Measurements from ENCODE around the gene FAM110D.

The FAM110D gene

DNA sequence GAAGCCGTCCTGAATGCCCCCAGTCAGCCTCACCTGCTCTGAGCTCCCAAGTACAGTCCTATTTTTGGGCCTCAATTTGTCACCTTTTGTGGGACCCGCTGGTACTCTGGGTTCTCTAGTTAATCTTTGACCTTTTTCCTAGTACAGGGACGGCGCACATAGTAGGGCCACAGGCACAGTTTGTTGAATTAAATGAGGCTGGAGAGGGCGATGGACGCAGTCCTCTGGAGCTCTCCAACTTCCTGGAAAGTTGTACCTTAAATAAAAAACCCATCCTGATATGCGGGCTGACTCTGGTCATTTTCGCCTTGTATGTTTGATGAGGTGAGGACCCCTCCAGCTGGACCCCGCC lies 4.8 kb downstream of the FAM110D start:
- Histone ChIP-seq H3K4me1 (ENCODE audit: insufficient read depth, low read length) (peaks cover 27% of the 10 kb centered on the region), H3K9me3 (ENCODE audit: control insufficient read depth, insufficient read depth, low read length) (no peaks in the 10 kb centered on the region), H3K9ac (ENCODE audit: low read depth, low read length) (peak overlapping the region; percentile 46; the same call in 1 of the 2 replicates), H3K36me3 (ENCODE audit: insufficient read depth, low read length) (no peaks in the 10 kb centered on the region)

DNA sequence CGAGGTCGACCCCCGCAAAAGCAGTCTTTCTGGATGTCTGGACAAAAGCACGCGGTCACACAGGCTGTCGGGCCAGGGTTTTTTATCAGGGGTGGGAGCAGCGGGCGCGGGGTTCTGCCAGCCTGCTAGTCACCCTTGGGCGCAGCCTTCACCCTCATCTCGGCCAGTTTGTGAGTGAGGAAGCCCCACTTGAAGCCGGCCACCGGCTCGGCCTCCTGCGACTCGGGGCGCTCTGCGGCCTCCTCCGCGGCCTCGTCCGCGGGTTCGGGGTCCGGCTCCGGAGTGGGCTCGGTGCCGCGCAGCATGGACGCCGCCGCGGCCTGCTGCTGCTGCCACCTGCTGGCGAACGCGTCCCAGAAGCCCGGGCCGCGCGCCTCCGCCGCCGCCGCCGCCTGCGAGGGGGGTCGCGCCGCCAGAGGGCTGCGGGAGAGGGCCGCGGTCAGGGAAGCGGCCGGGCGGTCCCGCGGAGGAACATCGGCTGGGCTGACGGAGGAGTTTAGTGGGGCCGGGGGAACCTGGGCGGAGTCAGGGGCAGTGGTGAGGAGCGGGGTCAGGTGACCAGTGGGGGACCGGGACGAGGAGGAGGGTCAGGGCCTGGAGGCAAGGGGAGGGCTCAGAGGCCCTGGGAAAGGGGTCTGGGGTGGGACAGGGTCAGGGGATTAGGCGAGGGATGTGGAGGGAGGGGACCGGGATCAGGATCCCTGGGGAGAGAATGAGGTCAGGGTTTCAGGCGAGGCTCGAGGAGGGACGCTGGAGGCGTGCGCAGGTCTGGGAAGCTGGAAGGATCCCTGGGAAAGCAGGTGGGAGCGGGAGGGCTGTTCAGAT lies 5.4 kb downstream of the FAM110D start:
- no peaks in the 10 kb centered on the region for H3K36me3 ChIP-seq (ENCODE audit: insufficient read depth, low read length)
- peak overlapping the region; percentile 46 for H3K9ac ChIP-seq (ENCODE audit: low read depth, low read length)
- H3K9me3 ChIP-seq (ENCODE audit: control insufficient read depth, insufficient read depth, low read length), result no peaks in the 10 kb centered on the region
- peaks cover 22% of the 10 kb centered on the region for H3K4me1 ChIP-seq (ENCODE audit: insufficient read depth, low read length)

DNA sequence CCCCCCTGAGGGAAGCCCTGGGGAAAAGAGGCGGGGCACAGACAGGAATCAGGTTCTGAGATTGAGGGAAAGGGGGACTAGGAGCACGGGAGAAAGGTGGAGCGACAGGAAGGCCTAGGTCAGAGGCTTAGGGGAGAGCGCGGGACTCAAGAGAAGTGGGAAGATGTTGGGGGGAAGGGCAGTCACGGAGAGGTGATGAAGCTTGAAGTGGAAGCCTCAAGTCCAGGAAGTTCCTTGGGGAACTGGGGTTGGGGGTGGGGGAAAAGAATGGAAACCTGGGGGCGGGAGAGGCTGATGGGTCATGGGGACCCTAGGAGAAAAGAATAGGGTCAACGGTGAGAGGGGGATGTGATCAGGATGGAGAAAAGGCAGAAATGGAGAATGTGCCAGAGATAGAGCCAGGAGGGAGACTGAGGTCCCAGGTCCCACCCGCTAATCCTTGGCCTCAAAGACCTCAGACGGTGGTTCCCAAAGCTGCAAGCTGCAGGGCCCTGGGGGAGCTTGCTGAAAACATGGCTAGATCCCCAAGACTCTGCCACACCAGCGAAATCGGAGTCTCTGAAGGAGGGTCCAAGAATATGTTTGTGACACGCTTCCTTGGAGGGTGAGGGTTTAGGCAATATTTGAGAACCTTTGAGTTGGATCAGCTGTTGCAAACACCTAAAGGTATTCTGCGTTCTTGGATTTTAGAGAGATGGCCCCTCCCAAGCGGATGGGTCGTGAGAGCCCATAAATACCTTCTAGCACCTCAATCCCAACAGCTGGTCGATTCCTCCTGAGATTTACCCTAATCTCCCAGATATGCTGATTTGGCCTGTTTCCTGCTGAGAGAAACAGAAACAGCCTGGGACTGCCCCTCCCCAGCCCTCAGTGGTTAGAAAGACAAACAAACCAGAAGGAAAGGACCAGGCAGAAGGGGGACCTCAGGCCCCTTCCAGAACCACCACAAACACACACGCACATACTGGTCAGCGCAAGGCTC lies 6.3 kb downstream of the FAM110D start:
- H3K9me3 ChIP-seq (ENCODE audit: control insufficient read depth, insufficient read depth, low read length), result no peaks in the 10 kb centered on the region
- peak overlapping the region; percentile 46 for H3K9ac ChIP-seq (ENCODE audit: low read depth, low read length)
- peaks cover 19% of the 10 kb centered on the region for H3K4me1 ChIP-seq (ENCODE audit: insufficient read depth, low read length)
- no peaks in the 10 kb centered on the region for H3K36me3 ChIP-seq (ENCODE audit: insufficient read depth, low read length)

DNA sequence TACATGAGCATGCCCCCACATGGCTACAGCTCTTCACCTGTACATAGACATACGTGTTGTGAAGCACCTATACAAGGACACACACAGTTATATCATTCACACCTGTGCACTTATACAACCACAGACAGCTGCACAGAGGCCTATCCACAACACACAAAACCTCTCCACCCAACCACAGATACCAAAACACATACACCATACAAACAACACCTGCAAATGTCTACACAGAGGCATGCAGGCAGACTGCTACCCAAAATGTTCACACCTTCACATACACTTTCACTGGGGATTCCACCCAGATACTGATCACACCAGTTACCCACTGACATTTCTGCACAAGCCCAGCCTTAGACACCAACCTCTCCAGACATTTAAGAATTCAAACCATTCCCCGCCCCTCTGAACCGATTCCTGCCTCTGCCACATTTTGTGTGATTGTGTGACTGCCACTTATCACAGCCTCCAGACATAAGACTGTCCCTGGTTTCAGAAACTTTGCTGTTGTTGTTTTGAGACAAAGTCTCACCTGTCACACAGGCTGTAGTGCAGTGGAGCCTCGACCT lies 7.9 kb downstream of the FAM110D start:
- Histone ChIP-seq H3K9ac (ENCODE audit: low read depth, low read length) (no peak overlapping the region), H3K36me3 (ENCODE audit: insufficient read depth, low read length) (no peaks in the 10 kb centered on the region), H3K9me3 (ENCODE audit: control insufficient read depth, insufficient read depth, low read length) (no peaks in the 10 kb centered on the region), H3K4me1 (ENCODE audit: insufficient read depth, low read length) (peaks cover 11% of the 10 kb centered on the region)

- no peaks in the 10 kb centered on the region for H3K36me3 ChIP-seq (ENCODE audit: insufficient read depth, low read length)
- H3K4me1 ChIP-seq (ENCODE audit: insufficient read depth, low read length), result peaks cover 11% of the 10 kb centered on the region
- no peaks in the 10 kb centered on the region for H3K9me3 ChIP-seq (ENCODE audit: control insufficient read depth, insufficient read depth, low read length)
These were observed 9.7 kb downstream of the FAM110D start, which contains the start of gene C1orf232 for GRCh38 chr1:26168410-26169197. TSS of gene C1orf232 (minus strand) at chr1:26168963. CDS start at chr1:26168499, 464 bp downstream.

GRCh38 chr1:26169198-26169554 lies 10.3 kb downstream of the FAM110D start:
- no peaks in the 10 kb centered on the region for H3K9me3 ChIP-seq (ENCODE audit: control insufficient read depth, insufficient read depth, low read length)
- no peaks in the 10 kb centered on the region for H3K36me3 ChIP-seq (ENCODE audit: insufficient read depth, low read length)
- H3K4me1 ChIP-seq (ENCODE audit: insufficient read depth, low read length), result peaks cover 11% of the 10 kb centered on the region
- no peak overlapping the region; the same call in 1 of the 2 replicates for H3K9ac ChIP-seq (ENCODE audit: low read depth, low read length)

More at GRCh38 chr1:26168410-26169197, 9.7 kb downstream of the FAM110D start, which contains the start of gene C1orf232:
- H3K9ac ChIP-seq (ENCODE audit: low read depth, low read length), result peak within 1 kb of the TSS; percentile 98

DNA sequence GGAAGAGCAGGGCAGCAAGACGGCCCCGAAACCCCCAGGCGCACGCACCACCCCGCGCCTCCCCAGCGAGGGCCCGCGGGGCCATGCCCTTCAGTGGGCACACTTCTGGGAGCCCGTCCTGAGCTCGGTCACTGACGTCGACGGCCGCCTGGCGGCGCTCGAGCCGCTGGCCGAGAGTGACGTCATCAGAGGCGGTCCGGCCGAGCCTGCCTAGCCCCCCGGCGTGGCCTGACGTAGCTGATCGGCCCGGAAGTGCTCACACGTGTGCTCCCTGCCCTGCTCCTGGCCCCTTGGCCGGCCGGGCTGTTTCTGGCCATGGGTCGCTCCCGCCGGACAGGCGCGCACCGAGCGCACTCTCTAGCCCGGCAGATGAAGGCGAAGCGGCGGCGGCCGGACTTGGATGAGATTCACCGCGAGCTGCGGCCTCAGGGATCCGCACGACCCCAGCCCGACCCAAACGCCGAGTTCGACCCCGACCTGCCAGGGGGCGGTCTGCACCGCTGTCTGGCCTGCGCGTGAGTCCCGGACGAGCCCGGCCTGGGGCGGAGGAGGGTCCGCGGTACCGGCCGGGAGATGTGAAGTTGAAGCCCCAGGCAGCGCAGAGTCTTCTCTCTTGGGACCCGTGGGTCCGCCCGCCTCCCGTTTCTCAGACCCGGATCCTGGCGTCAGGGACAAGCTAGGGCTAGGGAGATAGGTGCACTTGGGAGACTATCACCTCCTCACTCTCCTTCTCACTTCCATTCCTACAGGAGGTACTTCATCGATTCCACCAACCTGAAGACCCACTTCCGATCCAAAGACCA lies 11.0 kb downstream of the FAM110D start, which contains the start of gene ZNF593:
ZNF593 (plus strand) TSS at position 240 of the 803 bp plus-strand sequence; CDS start at position 316, 76 bp downstream.
- Histone ChIP-seq H3K36me3 (ENCODE audit: insufficient read depth, low read length) (no peaks in the 10 kb centered on the region), H3K9me3 (ENCODE audit: control insufficient read depth, insufficient read depth, low read length) (no peaks in the 10 kb centered on the region), H3K4me1 (ENCODE audit: insufficient read depth, low read length) (peaks cover 11% of the 10 kb centered on the region), H3K9ac (ENCODE audit: low read depth, low read length) (peak within 1 kb of the TSS; percentile 98)

DNA sequence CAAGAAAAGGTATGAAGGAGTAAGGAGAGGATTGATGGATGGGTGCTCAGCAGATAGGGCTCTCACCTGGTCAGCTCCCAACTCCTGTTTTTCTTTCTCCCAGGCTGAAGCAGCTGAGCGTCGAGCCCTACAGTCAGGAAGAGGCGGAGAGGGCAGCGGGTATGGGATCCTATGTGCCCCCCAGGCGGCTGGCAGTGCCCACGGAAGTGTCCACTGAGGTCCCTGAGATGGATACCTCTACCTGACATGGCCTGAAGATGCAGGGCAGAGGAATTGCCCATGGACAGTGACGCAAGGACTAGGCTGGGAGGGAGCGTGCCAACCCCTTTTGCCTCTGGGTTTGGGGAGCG lies 11.6 kb downstream of the FAM110D start:
- Histone ChIP-seq H3K36me3 (ENCODE audit: insufficient read depth, low read length) (no peaks in the 10 kb centered on the region), H3K9me3 (ENCODE audit: control insufficient read depth, insufficient read depth, low read length) (no peaks in the 10 kb centered on the region)

DNA sequence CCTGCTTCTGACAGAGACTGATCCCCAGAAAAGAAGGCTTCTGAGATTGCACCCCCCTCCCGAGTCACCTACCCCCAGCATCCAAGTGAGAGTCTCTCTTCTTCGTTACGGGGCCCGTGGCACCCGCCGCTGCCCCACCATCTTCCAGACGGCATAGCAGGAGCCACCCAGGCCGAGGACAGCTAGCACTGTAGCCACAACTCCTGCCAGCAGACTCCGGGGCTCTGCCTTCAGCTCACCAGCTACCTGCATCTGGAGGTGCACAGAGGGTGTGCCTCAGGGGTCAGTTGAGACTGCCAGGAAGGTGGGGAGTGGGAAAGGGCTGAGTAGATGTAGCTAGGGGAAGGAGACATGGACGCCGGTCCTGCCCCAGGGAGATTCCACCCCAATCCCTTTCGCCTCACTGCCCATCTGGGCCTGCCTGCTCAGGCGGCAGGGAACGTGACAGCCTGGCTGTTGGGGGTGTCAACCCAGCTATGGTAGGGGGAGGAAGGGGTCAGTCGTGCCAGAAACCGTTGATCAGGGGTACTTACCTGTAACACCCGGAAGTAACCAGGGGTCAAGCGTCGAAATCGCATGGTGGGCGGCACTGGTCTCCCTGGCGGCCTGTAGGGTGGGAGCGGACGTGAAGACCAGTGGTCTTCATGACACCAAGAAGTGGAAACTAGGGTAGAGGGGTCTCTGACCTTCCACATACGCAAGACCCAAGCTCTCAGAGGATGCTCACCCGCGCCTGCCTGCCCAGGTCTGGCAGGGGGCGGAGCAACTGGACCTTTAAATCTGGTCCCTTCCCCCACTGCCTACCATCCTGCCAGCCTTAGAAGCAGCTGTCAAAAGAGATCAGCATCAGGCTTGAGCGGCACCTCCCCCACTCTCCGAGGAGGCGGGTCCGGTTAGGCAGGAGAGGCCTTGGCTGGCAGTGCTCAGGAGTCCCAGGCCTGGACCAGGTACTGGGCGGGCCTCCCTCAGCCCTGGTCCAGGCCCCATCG lies 12.5 kb downstream of the FAM110D start, which contains the start of gene ZNF593OS:
ZNF593OS (minus strand) TSS at position 749 of the 989 bp plus-strand sequence; CDS start at position 578, 171 bp downstream.
- H3K9ac ChIP-seq (ENCODE audit: low read depth, low read length), result no peak within 1 kb of the TSS
- H3K4me1 ChIP-seq (ENCODE audit: insufficient read depth, low read length), result peaks cover 2% of the 10 kb centered on the region; the same call in 1 of the 2 replicates
- H3K36me3 ChIP-seq (ENCODE audit: insufficient read depth, low read length), result no peaks in the 10 kb centered on the region
- H3K9me3 ChIP-seq (ENCODE audit: control insufficient read depth, insufficient read depth, low read length), result no peaks in the 10 kb centered on the region

More for the DNA sequence above, 11.6 kb downstream of the FAM110D start:
- H3K4me1 ChIP-seq (ENCODE audit: insufficient read depth, low read length), result peaks cover 7% of the 10 kb centered on the region
- H3K9ac ChIP-seq (ENCODE audit: low read depth, low read length), result peak overlapping the region; percentile 98

DNA sequence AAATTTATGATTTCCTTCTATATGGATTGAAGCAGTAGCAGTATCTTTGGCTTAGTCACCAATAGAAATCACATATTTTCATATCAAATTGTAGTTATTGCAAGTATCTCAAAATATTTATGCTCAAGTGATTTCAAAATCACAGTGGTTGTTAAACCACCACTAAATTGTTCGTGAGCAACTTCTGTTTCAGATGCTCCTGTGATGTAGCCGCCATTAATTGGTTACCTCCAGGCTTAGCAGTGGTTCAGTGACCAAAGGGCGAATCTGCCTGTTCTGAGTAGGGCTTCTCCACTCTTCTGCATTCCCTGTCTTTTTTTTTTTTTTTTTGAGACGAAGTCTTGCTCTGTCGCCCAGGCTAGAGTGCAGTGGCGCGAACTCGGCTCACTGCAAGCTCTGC lies 16.5 kb downstream of the FAM110D start:
- no peak overlapping the region for H3K9ac ChIP-seq (ENCODE audit: low read depth, low read length)
- H3K4me1 ChIP-seq (ENCODE audit: insufficient read depth, low read length), result peaks cover 2% of the 10 kb centered on the region; the same call in 1 of the 2 replicates
- no peaks in the 10 kb centered on the region for H3K36me3 ChIP-seq (ENCODE audit: insufficient read depth, low read length)
- no peaks in the 10 kb centered on the region for H3K9me3 ChIP-seq (ENCODE audit: control insufficient read depth, insufficient read depth, low read length)

- no peaks in the 10 kb centered on the region for H3K4me1 ChIP-seq (ENCODE audit: insufficient read depth, low read length)
- no peaks in the 10 kb centered on the region; the same call in 1 of the 2 replicates for H3K36me3 ChIP-seq (ENCODE audit: insufficient read depth, low read length)
- H3K9me3 ChIP-seq (ENCODE audit: control insufficient read depth, insufficient read depth, low read length), result no peaks in the 10 kb centered on the region
- H3K9ac ChIP-seq (ENCODE audit: low read depth, low read length), result peak within 1 kb of the TSS; percentile 74; the same call in 1 of the 2 replicates
These were observed 18.4 kb downstream of the FAM110D start, which contains the start of gene CNKSR1 for GRCh38 chr1:26177182-26177684. TSS of gene CNKSR1 (plus strand) at chr1:26177491. CDS start at chr1:26177548, 57 bp downstream.

All from ES-I3 (cell line).